ENCODE data around the gene CCDC183.

- no peak for TF ChIP-seq CTCF (IDR thresholded peaks at IDR 0.05)
- TF ChIP-seq POLR2A (IDR thresholded peaks at IDR 0.05): no peak
- no peak for TF ChIP-seq POLR2AphosphoS5 (IDR thresholded peaks at IDR 0.05)
- TF ChIP-seq EP300 (IDR thresholded peaks at IDR 0.05): no peak
Measured at GRCh38 chr9:136782452-136782851, 13.7 kb upstream of the CCDC183 start.

All from gastroesophageal sphincter (tissue), 3 donors.